Measurements from ENCODE around the gene TMEM108.

Gene TMEM108

DNA sequence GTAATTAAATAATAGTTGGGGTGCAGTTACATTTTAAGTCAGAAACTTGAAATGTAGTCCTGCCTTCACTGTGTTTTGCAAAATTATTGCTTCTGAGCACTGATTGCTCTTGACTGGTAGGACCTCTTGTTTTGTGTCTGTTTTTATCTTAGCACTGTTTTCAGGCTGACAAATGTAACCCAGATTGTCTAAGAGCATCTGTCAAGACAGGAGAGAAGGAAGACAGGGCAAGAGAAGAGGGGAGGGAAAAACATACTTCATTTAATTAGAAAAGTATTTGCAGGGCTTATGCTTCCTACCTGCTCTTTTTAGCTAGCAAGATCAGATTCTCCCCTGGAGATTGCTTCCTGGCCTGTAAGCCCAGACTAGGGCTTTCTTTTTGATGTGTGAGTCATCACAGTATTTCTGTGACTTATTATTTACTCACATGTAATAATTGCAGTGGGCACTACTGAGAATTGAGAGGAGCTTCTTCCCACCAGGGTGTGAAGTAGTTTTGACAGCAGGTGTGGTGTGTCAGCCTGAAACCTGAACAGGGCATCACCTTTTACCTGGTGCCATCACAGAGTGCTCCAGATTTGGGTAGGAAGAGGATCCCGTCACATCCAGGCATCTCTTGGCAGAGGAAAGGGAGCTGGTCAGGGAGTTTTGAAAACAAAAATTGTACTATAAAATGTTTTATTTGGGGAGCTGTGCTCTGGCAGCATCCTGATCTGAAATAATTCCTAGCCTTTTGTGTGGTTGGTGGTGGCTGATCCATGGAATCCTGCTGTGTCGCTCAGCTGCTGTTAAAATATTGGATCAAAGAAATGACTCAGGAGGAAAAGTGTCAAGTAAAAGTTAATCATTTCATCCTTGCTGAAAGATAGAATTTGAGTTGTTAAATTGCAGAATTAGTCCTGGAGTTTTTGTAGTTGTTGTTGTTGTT, 98.2 kb downstream of the TMEM108 start:
- TF ChIP-seq SIN3A (IDR thresholded peaks at IDR 0.05; ENCODE audit: borderline replicate concordance, insufficient read depth, low read length) (no peak), POLR2AphosphoS5 (IDR thresholded peaks at IDR 0.05; ENCODE audit: low read depth, low read length) (no peak), FOXP2 (optimal IDR thresholded peaks at IDR 0.05; ENCODE audit: borderline replicate concordance, extremely low read depth, extremely low read length, insufficient read depth) (no peak), TAF1 (IDR thresholded peaks at IDR 0.05; ENCODE audit: borderline replicate concordance, insufficient read depth, low read length) (no peak)
- TF ChIP-seq, protein P1, sequence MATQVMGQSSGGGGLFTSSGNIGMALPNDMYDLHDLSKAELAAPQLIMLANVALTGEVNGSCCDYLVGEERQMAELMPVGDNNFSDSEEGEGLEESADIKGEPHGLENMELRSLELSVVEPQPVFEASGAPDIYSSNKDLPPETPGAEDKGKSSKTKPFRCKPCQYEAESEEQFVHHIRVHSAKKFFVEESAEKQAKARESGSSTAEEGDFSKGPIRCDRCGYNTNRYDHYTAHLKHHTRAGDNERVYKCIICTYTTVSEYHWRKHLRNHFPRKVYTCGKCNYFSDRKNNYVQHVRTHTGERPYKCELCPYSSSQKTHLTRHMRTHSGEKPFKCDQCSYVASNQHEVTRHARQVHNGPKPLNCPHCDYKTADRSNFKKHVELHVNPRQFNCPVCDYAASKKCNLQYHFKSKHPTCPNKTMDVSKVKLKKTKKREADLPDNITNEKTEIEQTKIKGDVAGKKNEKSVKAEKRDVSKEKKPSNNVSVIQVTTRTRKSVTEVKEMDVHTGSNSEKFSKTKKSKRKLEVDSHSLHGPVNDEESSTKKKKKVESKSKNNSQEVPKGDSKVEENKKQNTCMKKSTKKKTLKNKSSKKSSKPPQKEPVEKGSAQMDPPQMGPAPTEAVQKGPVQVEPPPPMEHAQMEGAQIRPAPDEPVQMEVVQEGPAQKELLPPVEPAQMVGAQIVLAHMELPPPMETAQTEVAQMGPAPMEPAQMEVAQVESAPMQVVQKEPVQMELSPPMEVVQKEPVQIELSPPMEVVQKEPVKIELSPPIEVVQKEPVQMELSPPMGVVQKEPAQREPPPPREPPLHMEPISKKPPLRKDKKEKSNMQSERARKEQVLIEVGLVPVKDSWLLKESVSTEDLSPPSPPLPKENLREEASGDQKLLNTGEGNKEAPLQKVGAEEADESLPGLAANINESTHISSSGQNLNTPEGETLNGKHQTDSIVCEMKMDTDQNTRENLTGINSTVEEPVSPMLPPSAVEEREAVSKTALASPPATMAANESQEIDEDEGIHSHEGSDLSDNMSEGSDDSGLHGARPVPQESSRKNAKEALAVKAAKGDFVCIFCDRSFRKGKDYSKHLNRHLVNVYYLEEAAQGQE (IDR thresholded peaks at IDR 0.05; ENCODE audit: insufficient read depth in 1 of 2, low read depth in 2 of 2, low read length in 2 of 2), result no peak

DNA sequence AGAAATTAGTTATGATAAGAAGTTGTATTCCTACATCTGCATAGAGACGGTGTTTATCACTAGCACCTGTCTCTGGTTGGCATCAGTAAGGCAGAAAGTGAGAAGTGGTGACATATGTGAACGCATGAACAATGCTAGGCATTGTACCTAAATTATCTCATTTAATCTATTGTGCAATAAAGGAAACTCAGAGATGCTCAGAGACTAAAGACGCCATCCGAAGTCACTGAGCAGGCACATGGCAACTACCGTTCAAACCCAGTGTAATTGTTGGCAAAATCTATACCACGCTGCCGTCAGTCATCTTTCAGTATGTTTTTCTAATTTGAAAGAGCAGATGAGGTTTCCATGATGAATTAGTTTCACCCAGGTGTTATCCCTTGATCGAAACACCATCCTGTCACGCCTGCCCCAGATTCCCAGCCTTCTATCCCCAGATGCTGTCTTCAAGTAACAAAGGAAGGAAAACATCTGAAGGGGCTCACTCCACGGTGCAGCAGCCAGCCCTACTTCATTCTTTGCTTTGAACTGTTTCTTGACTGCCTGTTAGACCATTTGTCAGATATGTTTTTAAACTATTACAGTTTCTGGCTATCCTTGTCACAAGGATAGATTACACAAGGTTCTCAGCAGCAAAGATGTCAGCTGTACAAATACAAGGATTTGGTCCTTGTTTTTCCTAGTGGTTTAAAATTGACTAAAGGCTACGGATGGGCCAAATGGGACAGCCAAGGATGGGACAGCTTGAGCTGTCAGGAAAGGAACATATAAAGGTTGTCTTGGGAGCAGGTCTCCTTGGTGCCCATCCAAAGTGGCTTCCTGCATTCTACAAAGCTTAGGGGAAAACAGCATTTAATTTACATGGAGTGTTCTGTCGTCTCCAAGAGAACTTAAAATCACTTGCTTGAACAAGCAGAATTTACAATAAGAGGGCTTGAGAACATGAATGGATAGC, 99.1 kb downstream of the TMEM108 start:
- TF ChIP-seq FOXP2 (optimal IDR thresholded peaks at IDR 0.05; ENCODE audit: borderline replicate concordance, extremely low read depth, extremely low read length, insufficient read depth) (no peak), POLR2AphosphoS5 (IDR thresholded peaks at IDR 0.05; ENCODE audit: low read depth, low read length) (no peak), TAF1 (IDR thresholded peaks at IDR 0.05; ENCODE audit: borderline replicate concordance, insufficient read depth, low read length) (no peak), SIN3A (IDR thresholded peaks at IDR 0.05; ENCODE audit: borderline replicate concordance, insufficient read depth, low read length) (no peak)
- TF ChIP-seq, protein P1 (IDR thresholded peaks at IDR 0.05; ENCODE audit: insufficient read depth in 1 of 2, low read depth in 2 of 2, low read length in 2 of 2), result no peak

DNA sequence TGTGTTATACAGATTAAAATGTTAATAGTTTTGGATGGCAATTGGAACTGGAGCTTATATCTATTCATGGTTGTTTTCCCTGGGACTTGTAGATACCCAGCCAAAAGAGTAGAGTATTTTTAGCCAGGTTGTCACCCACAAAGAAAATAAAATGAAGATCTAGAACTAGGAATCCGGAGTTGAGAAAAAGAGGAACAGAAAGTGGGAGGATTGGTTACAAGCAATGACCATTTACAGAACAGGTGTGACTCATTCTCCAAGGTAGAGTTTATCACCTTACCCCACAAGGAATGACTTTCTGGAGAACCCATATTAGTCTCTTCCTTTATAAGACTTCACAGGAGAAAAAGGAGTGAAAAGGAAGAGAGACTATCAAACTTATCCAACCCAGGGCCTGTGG, 99.8 kb downstream of the TMEM108 start:
- no peak for TF ChIP-seq TAF1 (IDR thresholded peaks at IDR 0.05; ENCODE audit: borderline replicate concordance, insufficient read depth, low read length)
- no peak for TF ChIP-seq POLR2AphosphoS5 (IDR thresholded peaks at IDR 0.05; ENCODE audit: low read depth, low read length)
- TF ChIP-seq FOXP2 (optimal IDR thresholded peaks at IDR 0.05; ENCODE audit: borderline replicate concordance, extremely low read depth, extremely low read length, insufficient read depth), result no peak
- TF ChIP-seq SIN3A (IDR thresholded peaks at IDR 0.05; ENCODE audit: borderline replicate concordance, insufficient read depth, low read length), result no peak
- TF ChIP-seq, protein P1 (IDR thresholded peaks at IDR 0.05; ENCODE audit: insufficient read depth in 1 of 2, low read depth in 2 of 2, low read length in 2 of 2), result no peak

DNA sequence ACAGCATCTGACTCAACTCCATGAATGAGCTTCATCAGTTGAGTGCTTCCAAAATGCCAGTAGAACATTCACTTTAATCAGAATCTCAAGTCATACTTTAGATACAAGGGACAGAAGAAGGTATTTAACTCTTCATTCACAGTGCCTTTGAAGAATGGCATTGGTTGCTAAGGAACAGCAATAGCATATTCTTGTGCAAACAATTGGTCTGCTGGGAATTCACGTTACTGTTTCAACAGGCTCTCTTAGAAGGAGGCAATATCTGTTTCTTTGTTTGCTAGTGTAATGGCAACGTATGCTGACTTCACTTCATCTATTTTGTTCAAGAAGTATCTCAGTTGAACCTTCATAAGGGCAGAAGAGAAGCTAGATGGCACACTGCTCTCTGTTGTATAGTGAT, 113.9 kb downstream of the TMEM108 start:
- no peak for TF ChIP-seq TAF1 (IDR thresholded peaks at IDR 0.05; ENCODE audit: borderline replicate concordance, insufficient read depth, low read length)
- no peak for TF ChIP-seq POLR2AphosphoS5 (IDR thresholded peaks at IDR 0.05; ENCODE audit: low read depth, low read length)
- no peak for TF ChIP-seq FOXP2 (optimal IDR thresholded peaks at IDR 0.05; ENCODE audit: borderline replicate concordance, extremely low read depth, extremely low read length, insufficient read depth)
- TF ChIP-seq, protein P1 (IDR thresholded peaks at IDR 0.05; ENCODE audit: insufficient read depth in 1 of 2, low read depth in 2 of 2, low read length in 2 of 2), result no peak
- TF ChIP-seq SIN3A (IDR thresholded peaks at IDR 0.05; ENCODE audit: borderline replicate concordance, insufficient read depth, low read length), result no peak
